IMR-90 (cell line): Measurements from ENCODE around the gene MAP3K8. TPM values are rescaled to one million over a fixed set of nuclear protein-coding genes. Genes with fewer than 3 reads are reported as not detected.

Experiments used
- ATAC-seq: fragments of 200-7000 bp; cut with Tn5 transposase; 2 replicates; pipeline ENCODE4 v1.9.1; 2020; ENCODE audit warnings: low read depth, mild to moderate bottlenecking, moderate library complexity
- BruUV-seq: library from RNA; stranded (reverse); fragments of 400-500 nt; replicated peaks from 2 replicates; lab custom pipeline; 2021; lab: Mats Ljungman, UMichigan
- CTCF ChIA-PET: fragments of 300-600 bp; formaldehyde crosslinking; extraction: SDS; loops from one replicate; lab custom pipeline; 2021; ENCODE audit warnings: antibody characterized with exemption; lab: Yijun Ruan, JAX
- POLR2A ChIA-PET: fragments of 300-600 bp; sonication (Branson Sonifier 250); formaldehyde crosslinking; loops from one replicate; lab custom pipeline; 2022; ENCODE audit warnings: antibody characterized with exemption; ENCODE audit not compliant: unreplicated experiment; lab: Charles Lee
- DNase-seq: peaks from one replicate; pipeline ENCODE4 v3.0.0; 2013
- H2AFZ ChIP-seq: replicated peaks from 2 replicates; pipeline ENCODE3; 2013; ENCODE audit warnings: low read length, mild to moderate bottlenecking; ENCODE audit not compliant: poor library complexity
- H2AK5ac ChIP-seq: 2 replicates; pipeline ENCODE4 v1.6.1; 2013; ENCODE audit warnings: low read depth, low read length, inconsistent platforms
- H2AK9ac ChIP-seq: replicated peaks from 2 replicates; pipeline ENCODE3; 2013; ENCODE audit warnings: mild to moderate bottlenecking, low read depth, low read length, moderate library complexity; ENCODE audit not compliant: poor library complexity
- H2BK120ac ChIP-seq: 2 replicates; pipeline ENCODE4 v1.6.1; 2013; ENCODE audit warnings: low read depth, low read length, inconsistent platforms
- H2BK15ac ChIP-seq: 3 replicates; pipeline ENCODE4 v1.6.1; 2013; ENCODE audit warnings: low read depth, low read length, inconsistent platforms
- H2BK20ac ChIP-seq: 2 replicates; pipeline ENCODE4 v1.6.1; 2013; ENCODE audit warnings: low read depth, mild to moderate bottlenecking, inconsistent platforms, low read length, moderate library complexity
- H2BK5ac ChIP-seq: 2 replicates; pipeline ENCODE4 v1.6.1; 2013; ENCODE audit warnings: mild to moderate bottlenecking, low read depth, low read length, inconsistent platforms; ENCODE audit not compliant: poor library complexity, severe bottlenecking
- H3K14ac ChIP-seq: replicated peaks from 2 replicates; pipeline ENCODE4 v1.6.1; 2013; ENCODE audit warnings: low read depth, low read length, inconsistent platforms
- H3K18ac ChIP-seq: 2 replicates; pipeline ENCODE4 v1.6.1; 2013; ENCODE audit warnings: low read depth, low read length, control low read depth
- H3K23ac ChIP-seq: 2 replicates; pipeline ENCODE4 v1.6.1; 2013; ENCODE audit warnings: low read depth, low read length, inconsistent platforms
- H3K27ac ChIP-seq: 2 replicates; pipeline ENCODE4 v1.5.1; 2013; ENCODE audit warnings: mild to moderate bottlenecking, control low read depth, low read length; ENCODE audit not compliant: insufficient read depth
- H3K27me3 ChIP-seq: 2 replicates; pipeline ENCODE4 v1.6.1; 2013; ENCODE audit warnings: low read length; ENCODE audit not compliant: control insufficient read depth, insufficient read depth
- H3K36me3 ChIP-seq: 2 replicates; pipeline ENCODE4 v1.6.1; 2013; ENCODE audit warnings: low read length, mixed read lengths; ENCODE audit not compliant: control insufficient read depth, insufficient read depth
- H3K4ac ChIP-seq: 2 replicates; pipeline ENCODE4 v1.6.1; 2013; ENCODE audit warnings: low read depth, low read length, inconsistent platforms
- H3K4me1 ChIP-seq: 2 replicates; pipeline ENCODE4 v1.6.1; 2013; ENCODE audit warnings: low read length, mixed read lengths; ENCODE audit not compliant: control insufficient read depth, insufficient read depth
- H3K4me2 ChIP-seq: 2 replicates; pipeline ENCODE4 v1.6.1; 2013; ENCODE audit warnings: low read depth, mild to moderate bottlenecking, control low read depth, low read length, moderate library complexity
- H3K4me3 ChIP-seq: 2 replicates; pipeline ENCODE4 v1.5.1; 2013; ENCODE audit warnings: low read depth, mild to moderate bottlenecking, control low read depth, low read length, moderate library complexity; ENCODE audit not compliant: insufficient read depth
- H3K56ac ChIP-seq: 2 replicates; pipeline ENCODE4 v1.6.1; 2013; ENCODE audit warnings: low read length, inconsistent platforms; ENCODE audit not compliant: insufficient read depth; ENCODE audit errors: extremely low read depth
- H3K79me1 ChIP-seq, 2 experiments: 2 replicates each; pipeline ENCODE4 v1.6.1; 2013; ENCODE audit warnings: low read length in 2 of 2, inconsistent platforms in 1 of 2, low read depth in 1 of 2
- H3K9ac ChIP-seq: 2 replicates; pipeline ENCODE4 v1.6.1; 2013; ENCODE audit warnings: low read depth, low read length, control low read depth
- H3K9me1 ChIP-seq: 2 replicates; pipeline ENCODE4 v1.6.1; 2013; ENCODE audit warnings: low read length, inconsistent platforms; ENCODE audit not compliant: insufficient read depth
- H3K9me3 ChIP-seq: 2 replicates; pipeline ENCODE4 v1.6.1; 2013; ENCODE audit warnings: low read length; ENCODE audit not compliant: control insufficient read depth, insufficient read depth
- H4K20me1 ChIP-seq: 2 replicates; pipeline ENCODE4 v1.6.1; 2013; ENCODE audit warnings: low read length, inconsistent platforms; ENCODE audit not compliant: insufficient read depth
- H4K5ac ChIP-seq: 2 replicates; pipeline ENCODE4 v1.6.1; 2013; ENCODE audit warnings: mild to moderate bottlenecking, low read depth, low read length, control low read depth
- H4K8ac ChIP-seq, 2 experiments: 2 replicates each; pipeline ENCODE4 v1.6.1; 2013; ENCODE audit warnings: low read depth in 2 of 2, low read length in 2 of 2, control low read depth in 1 of 2, inconsistent platforms in 1 of 2
- H4K91ac ChIP-seq: 2 replicates; pipeline ENCODE4 v1.6.1; 2013; ENCODE audit warnings: low read depth, low read length, inconsistent platforms; ENCODE audit not compliant: insufficient read depth
- BHLHE40 ChIP-seq: fragments of 150-350 bp; IDR thresholded peaks from 2 replicates; pipeline ENCODE4 v1.6.1; 2016; ENCODE audit warnings: mild to moderate bottlenecking, low read depth, low read length
- CEBPB ChIP-seq: IDR thresholded peaks from 2 replicates; pipeline ENCODE4 v1.6.1; 2012; ENCODE audit warnings: low read depth, low read length, improper control_type of control experiment
- CTCF ChIP-seq: conservative IDR thresholded peaks from 2 replicates; pipeline ENCODE4 v1.5.1; 2012; ENCODE audit warnings: mild to moderate bottlenecking, low read depth, low read length, improper control_type of control experiment
- FOS ChIP-seq: fragments of 150-350 bp; IDR thresholded peaks from 2 replicates; pipeline ENCODE4 v1.6.1; 2016; ENCODE audit warnings: low read depth, low read length
- MAFK ChIP-seq: IDR thresholded peaks from 2 replicates; pipeline ENCODE4 v1.6.1; 2012; ENCODE audit warnings: low read depth, low read length, improper control_type of control experiment
- MAZ ChIP-seq: IDR thresholded peaks from 2 replicates; pipeline ENCODE4 v1.6.1; 2012; ENCODE audit warnings: low read depth, mild to moderate bottlenecking, low read length, improper control_type of control experiment, moderate library complexity, borderline replicate concordance
- NFE2L2 ChIP-seq: fragments of 150-350 bp; IDR thresholded peaks from 2 replicates; pipeline ENCODE4 v1.6.1; 2016; ENCODE audit warnings: low read depth, mild to moderate bottlenecking, low read length
- RAD21 ChIP-seq: IDR thresholded peaks from 2 replicates; pipeline ENCODE4 v1.6.1; 2012; ENCODE audit warnings: low read length, improper control_type of control experiment
- RCOR1 ChIP-seq: IDR thresholded peaks from 2 replicates; pipeline ENCODE4 v1.6.1; 2012; ENCODE audit warnings: mild to moderate bottlenecking, low read length, improper control_type of control experiment; ENCODE audit not compliant: insufficient replicate concordance
- RFX5 ChIP-seq: IDR thresholded peaks from 2 replicates; pipeline ENCODE4 v1.8.0; 2012; ENCODE audit warnings: low read depth, mild to moderate bottlenecking, low read length, moderate library complexity
- SMC3 ChIP-seq: fragments of 150-350 bp; IDR thresholded peaks from 2 replicates; pipeline ENCODE4 v1.6.1; 2016; ENCODE audit warnings: low read depth, mild to moderate bottlenecking, antibody characterized with exemption, low read length, moderate library complexity
- USF2 ChIP-seq: fragments of 150-350 bp; IDR thresholded peaks from 2 replicates; pipeline ENCODE4 v1.6.1; 2017; ENCODE audit warnings: mild to moderate bottlenecking, antibody characterized with exemption, low read length, low read depth
- WGBS, 2 experiments: methylation state at CpG; one replicate each; pipeline versions ENCODE4 v1.1.5 to v1.1.7; 2013; ENCODE audit warnings: missing lambda C conversion rate in 2 of 2; ENCODE audit not compliant: insufficient read length in 1 of 2; ENCODE audit errors: extremely low coverage in 2 of 2; 5-methylcytosine and 5-hydroxymethylcytosine counted together
- dilution Hi-C: fragments of 300-500 bp; cut with HindIII; formaldehyde crosslinking; loops from one replicate; pipeline ENCODE4 v1.14.3; 2018; ENCODE audit warnings: low sequenced_read_pairs; ENCODE audit not compliant: unreplicated experiment
- in situ Hi-C: fragments of 300-500 bp; cut with MboI; formaldehyde crosslinking; loops from 3 replicates; pipeline ENCODE4 v1.14.3; 2019; ENCODE audit warnings: low sequenced_read_pairs, inconsistent platforms, mixed read lengths
- intact Hi-C: fragments of 100-400 bp; cut with micrococcal nuclease; formaldehyde crosslinking; loops from 2 replicates; pipeline ENCODE4 v1.10.0; 2022
- polyA plus RNA-seq, 3 experiments: library from polyadenylated mRNA; depleted of rRNA; stranded (reverse); fragments of >200 nt; gene quantifications; 2 replicates each; pipeline ENCODE4 v1.2.3, GENCODE V29; 2012; ENCODE audit warnings: low replicate concordance in 1 of 3
- total RNA-seq: library from RNA; depleted of rRNA; stranded (reverse); fragments of >200 nt; gene quantifications from 2 replicates; pipeline ENCODE4 v1.2.3, GENCODE V29; 2012

The MAP3K8 gene
- total and polyA plus RNA-seq, 2 of the 4 experiments (the other 2 are of a cell fraction): 1.8 to 2.6 TPM

- Histone ChIP-seq H2BK15ac (no peak overlapping the region), H2AK9ac (peak overlapping the region; percentile 49), H3K36me3 (peaks cover 3% of the 10 kb centered on the region; the same call in 1 of the 2 replicates), H4K91ac (peak overlapping the region; percentile 12), H2BK120ac (peak overlapping the region; percentile 17; the same call in 1 of the 2 replicates), H4K20me1 (peaks cover 5% of the 10 kb centered on the region; the same call in 1 of the 2 replicates), H3K4ac (peak overlapping the region; percentile 34), H3K27ac (peak overlapping the region; percentile 72), H4K5ac (peak overlapping the region; percentile 11; the same call in 1 of the 2 replicates), H3K14ac (peak overlapping the region; percentile 53), H2AFZ (peak overlapping the region; percentile 93), H3K4me1 (peaks cover 20% of the 10 kb centered on the region), H3K9me3 (no peaks in the 10 kb centered on the region), H2AK5ac (no peak overlapping the region), H3K18ac (peak overlapping the region; percentile 51), H3K4me2 (peak overlapping the region; percentile 96), H3K79me1 (peaks cover 13 to 36% of the 10 kb centered on the region in 2 experiments), H3K9ac (peak overlapping the region; percentile 86), H2BK20ac (no peak overlapping the region), H4K8ac (peak overlapping the region in 1 of 2 experiments; percentile 39; a peak in 1 of 4 replicates), H3K27me3 (no peaks in the 10 kb centered on the region), H3K9me1 (peaks cover 5% of the 10 kb centered on the region; the same call in 1 of the 2 replicates), H3K23ac (0 out of 2 replicates have a peak overlapping the region, but pooled peaks have one; percentile 14), H3K4me3 (peak overlapping the region; percentile 77), H3K56ac (0 out of 2 replicates have a peak overlapping the region, but pooled peaks have one; percentile 13), H2BK5ac (peak overlapping the region; percentile 35)
- dilution Hi-C loops: no loop called here
- POLR2A ChIA-PET: no interaction called here
- in situ Hi-C loops: no loop called here
- no TSS peak for BruUV-seq
- WGBS, 2 experiments: 0% methylated on average over 16 of the region's 56 CpGs; no CpG with 5 or more reads in 1 of the 2 experiments
- ATAC-seq (peak; percentile 39), DNase-seq (peak; percentile 74)
- CTCF ChIA-PET: interaction anchor here (0.9 to 1.9 kb wide), 2 partner anchors 9 to 11 kb away, joined by 3 to 6 read pairs; no protein-coding TSS in a partner anchor
- intact Hi-C loops: loop anchor here (1.0 kb wide), 1 partner anchor 11 kb away; no protein-coding TSS in a partner anchor
- TF ChIP-seq FOS (no peak), RAD21 (no peak), RCOR1 (peak; percentile 73), MAZ (peak; percentile 65; the same call in 1 of the 2 replicates), RFX5 (no peak), USF2 (no peak), MAFK (no peak), SMC3 (no peak), CEBPB (peak; percentile 95), BHLHE40 (no peak), CTCF (no peak), NFE2L2 (no peak)
Observed at GRCh38 chr10:30434273-30435072, 489 bp downstream of the MAP3K8 start.
